NOMO-1 treated with DMSO at 0.1 percent for 48 hours (cell line): ENCODE results near the gene KLF16.

Experiments
- DNase-seq: peaks from one replicate; lab custom pipeline; 2025; ENCODE audit not compliant: unreplicated experiment; lab: John Stamatoyannopoulos, UW

KLF16 gene

GRCh38 chr19:1855828-1856255 lies 7.5 kb downstream of the KLF16 start:
- DNase-seq: peak; percentile 22

DNA sequence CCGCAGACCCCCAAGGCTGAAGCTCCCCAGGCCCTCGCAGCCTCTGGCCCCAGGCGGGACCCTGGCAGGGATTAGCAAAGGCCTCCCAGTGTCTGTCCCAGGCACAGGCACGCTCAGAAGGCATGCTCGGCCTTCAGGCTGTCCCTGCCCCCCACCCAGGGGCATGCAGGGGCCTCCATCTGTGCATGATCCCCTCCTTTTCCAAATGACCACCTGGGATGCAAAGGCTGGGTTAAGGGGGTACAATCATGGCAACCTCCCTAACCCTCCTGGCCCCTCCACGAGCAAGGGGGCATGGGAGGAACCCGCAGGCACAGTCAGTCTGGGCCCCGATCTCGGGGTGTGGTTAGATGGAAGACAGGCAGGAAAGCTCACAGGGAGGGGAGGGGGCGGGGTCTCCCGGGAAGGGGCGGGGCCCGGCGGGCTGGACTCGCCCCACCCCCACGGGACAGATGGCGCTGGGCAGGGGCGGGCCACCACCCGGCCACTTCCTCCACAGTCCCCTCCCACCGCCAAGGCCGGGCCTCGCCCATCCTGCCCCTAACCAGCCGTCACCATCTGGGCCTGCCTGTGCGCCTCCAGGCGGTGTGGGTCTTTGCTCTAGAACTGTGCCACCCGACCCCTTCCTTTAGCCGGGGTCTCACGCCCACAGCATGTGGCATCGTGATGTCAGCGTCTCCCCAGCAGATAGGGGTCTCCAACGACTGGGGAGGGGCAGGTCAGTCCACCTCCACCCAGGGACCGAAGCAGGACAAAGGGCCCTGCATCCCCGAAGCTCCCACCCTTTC lies 8.1 kb downstream of the KLF16 start:
- DNase-seq: peak; percentile 93

DNA sequence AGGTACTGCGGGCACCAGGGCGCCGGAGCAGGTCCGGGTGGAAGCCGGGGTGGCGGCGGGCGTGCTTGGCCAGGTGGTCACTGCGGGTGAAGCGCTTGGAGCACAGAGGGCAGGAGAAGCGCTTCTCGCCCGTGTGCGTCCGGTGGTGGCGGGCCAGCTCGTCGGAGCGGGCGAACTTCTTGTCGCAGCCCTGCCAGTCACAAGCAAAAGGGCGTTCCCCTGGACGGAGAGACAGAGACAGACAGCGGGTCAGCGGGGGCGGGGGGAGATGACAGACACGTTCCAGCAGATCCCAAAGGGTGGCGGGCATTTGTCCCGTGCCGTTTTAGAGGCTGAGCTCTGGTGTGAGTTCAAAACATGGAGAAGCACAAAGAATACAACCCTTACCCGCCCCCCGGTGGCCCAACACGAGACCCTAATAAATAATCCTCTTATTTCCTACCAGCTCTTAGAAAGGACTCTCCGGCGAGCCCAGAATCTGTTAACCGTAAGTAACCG lies 8.8 kb downstream of the KLF16 start:
- DNase-seq: peak; percentile 69

DNA sequence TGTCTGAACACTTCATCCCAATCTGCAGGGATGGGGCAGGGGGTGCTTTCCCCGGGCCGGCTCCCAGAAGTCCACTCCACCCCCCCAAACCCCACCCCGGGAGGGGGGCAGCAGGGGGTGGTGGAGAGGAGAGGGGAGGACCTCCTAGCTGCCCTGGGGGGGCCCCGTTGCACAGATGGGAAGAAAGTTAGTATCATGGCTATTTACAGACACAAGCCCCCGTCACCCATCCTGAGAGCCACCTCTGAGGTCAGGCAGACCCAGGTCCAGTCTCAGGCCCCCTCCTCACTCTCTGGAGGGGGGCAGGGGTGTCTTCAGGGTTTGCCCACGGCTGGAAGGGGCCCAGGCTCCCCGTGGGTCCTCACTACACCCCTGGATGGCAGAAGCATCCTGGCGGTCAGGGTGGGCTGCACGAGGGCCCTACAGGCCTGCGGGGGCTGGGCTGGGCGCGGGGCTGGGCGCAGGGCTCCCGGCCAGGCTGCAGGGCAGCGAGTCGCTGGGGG lies 9.3 kb downstream of the KLF16 start:
- DNase-seq: no peak

- peak; percentile 86 for DNase-seq
Observed at GRCh38 chr19:1853295-1854038, 9.9 kb downstream of the KLF16 start.

- DNase-seq: no peak
Observed at GRCh38 chr19:1852581-1853128, 10.7 kb downstream of the KLF16 start.

- DNase-seq: no peak
Observed at GRCh38 chr19:1851654-1852580, 11.5 kb downstream of the KLF16 start.

DNA sequence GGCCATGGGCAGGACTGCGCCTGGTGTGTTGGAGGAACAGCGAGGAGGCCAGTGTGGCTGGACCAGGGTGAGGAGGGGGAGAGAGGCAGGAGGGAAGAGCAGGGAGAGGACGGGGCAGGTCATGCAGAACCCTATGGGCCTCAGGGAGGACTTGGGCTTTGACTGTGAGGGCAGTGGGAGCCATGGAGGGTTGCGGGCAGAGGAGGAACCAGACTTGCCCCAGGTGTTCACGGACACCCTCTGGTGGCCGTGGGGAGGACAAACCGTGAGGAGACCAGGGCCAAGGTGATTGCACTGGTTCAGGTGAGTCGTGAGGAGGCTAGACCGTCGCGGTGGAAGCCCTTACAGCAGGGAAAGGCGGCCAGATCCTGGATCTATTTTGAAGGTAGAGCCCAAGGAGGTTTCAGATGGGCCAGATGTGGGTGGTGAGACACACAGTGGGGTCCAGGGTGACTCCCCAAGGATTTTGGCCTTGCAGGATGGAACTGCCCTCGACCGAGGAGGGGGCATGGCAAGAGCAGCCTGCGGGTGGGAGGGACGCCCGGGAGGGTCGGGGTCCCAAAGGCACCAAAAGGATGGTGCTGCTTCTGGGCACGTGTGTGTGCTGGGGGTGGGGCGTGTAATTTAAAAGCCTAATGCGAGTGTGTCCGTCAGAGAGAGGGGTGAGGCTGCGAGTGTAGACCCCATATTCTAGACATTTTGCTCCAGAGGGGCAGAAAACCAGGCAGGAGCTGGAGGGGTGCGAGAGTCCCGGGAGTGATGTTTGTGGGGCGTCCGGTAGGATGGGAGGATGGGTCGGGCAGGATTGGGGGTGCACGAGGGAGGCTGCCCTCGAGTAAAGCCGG lies 12.3 kb downstream of the KLF16 start:
- DNase-seq: no peak

GRCh38 chr19:1849886-1850398 lies 13.4 kb downstream of the KLF16 start:
- no peak for DNase-seq

- DNase-seq: no peak
Observed at GRCh38 chr19:1849132-1849474, 14.3 kb downstream of the KLF16 start.

GRCh38 chr19:1848399-1849131 lies 14.8 kb downstream of the KLF16 start, which contains the start of gene REXO1:
REXO1 (minus strand) TSS chr19:1848483; CDS start chr19:1848358, 125 bp downstream.
- peak; percentile 87 for DNase-seq

DNA sequence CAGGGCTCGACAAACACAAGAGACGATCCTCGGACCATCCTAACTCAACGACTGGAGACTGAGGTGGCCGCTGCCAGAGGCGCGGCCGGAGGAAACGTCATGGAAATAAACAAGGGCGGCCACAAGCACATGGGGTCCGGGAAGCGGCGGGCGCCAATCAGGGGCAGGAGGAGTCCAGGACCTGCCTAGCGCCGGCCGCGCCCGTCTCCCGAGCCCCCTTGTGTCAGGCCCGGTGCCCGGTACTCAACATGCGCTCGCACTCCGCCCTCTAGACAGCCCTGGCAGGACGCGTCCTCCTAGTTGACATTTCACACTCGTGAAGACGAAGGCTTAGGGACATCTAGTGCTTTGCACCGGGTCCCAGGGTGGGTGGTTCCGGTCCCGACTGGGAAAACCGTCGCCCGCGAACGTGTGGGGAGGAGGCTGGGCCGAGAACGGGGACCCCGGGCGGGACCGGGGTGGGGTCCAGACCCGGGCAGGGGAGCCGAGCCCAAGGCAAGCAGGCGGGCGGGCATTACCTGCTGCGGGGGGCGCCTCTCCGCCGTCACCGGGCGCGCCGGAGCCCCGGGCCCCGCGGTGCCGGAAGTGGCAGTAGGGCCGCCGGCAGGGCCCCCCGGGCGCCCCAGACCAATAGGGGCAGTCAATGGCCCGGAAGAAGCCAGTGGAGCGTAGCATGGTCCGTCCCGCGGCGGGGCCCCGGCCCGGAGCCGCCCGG lies 15.5 kb downstream of the KLF16 start:
- DNase-seq: peak; percentile 25

- no peak for DNase-seq
Observed at GRCh38 chr19:1847348-1847683, 16.1 kb downstream of the KLF16 start.

- DNase-seq: no peak
Observed at GRCh38 chr19:1846517-1847204, 16.7 kb downstream of the KLF16 start.

DNA sequence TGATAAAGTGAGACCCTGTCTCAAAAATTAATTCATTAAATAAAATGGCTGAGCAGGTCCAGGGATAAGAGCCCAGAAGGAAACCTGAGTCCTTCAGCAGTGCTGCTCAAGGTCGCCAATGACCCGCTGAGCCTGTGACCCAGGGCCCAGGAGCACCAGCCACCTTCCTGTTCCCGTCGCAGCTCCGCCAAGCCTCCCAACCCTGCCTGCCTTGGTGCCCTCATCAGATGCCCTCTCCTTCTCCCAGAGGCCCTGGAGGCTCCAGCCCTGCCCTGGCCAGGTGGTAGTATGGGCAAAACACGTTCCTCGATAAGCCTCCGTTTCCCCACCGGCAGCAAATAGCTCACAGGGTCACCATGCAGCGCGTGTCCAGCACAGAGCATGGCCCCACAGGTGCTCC lies 17.7 kb downstream of the KLF16 start:
- DNase-seq: no peak

DNA sequence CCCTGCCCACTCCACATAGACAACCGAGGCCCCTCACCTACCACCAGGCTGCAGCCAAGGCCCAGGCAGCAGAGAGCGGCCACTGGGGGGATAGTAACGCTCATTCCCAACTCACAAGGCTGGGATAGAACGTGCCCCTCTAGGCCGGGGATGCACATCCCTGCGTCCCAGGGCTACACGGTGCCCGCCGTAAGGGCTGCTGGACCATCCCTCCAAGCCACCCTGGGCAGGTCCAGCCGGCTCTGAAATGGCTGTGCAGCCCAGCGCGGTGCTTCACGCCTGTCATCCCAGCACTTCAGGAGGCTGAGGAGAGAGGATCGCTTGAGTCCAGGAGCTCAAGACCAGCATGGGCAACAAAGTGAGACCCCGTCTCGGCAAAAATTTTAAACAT lies 18.3 kb downstream of the KLF16 start:
- no peak for DNase-seq

DNA sequence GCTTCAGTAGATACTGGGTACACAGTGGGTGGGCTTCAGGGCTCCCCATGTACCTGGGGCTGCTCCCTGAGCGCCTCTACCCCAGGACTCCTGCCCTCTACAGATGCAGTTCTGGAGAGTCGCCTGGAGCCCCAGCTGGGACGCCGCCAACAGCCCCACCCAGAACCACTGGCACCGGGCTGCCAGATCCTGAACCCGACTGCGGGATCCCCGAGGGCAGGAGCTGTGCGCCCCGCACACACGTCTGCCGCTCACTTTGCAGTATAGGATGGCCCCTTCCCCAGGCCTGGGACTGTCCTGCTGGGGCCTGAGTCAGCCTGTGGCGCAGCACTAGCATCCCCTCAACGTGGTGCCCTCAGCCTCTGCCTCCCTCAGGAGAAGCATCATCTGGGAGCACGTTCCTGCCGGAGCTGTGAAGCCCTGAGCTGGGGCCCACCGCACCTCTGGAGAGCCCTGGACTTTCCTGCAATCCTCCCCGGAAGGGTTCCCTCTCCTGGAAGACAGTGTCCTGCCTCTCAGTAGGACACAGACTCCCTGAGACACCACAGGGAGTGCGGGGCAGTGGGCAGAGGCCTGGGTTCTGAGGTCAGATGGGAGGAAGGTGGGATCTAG lies 18.8 kb downstream of the KLF16 start:
- DNase-seq: no peak
